K562 (cell line): Measurements from ENCODE around the gene AHCYL1. TPM values are rescaled to one million over a fixed set of nuclear protein-coding genes. Genes with fewer than 3 reads are reported as not detected.

Source experiments
- ATAC-seq: fragments of 200-7000 bp; cut with Tn5 transposase; 3 replicates; pipeline ENCODE4 v1.9.1; 2020; ENCODE audit warnings: moderate library complexity
- BruUV-seq: library from RNA; stranded (reverse); fragments of 400-500 nt; replicated peaks from 2 replicates; lab custom pipeline; 2021; lab: Mats Ljungman, UMichigan
- CTCF ChIA-PET: fragments of 300-600 bp; formaldehyde crosslinking; extraction: SDS; loops from one replicate; lab custom pipeline; 2021; ENCODE audit warnings: low intra/inter-chr PET ratio; lab: Yijun Ruan, JAX
- POLR2A ChIA-PET: fragments of 300-600, 350-650 bp; sonication (Branson Sonifier 250); formaldehyde crosslinking; extraction: SDS; loops from one replicate; lab custom pipeline; 2021; ENCODE audit warnings: antibody characterized with exemption, inconsistent platforms; lab: Yijun Ruan, JAX
- DNase-seq, 4 experiments: peaks; one replicate each; pipeline versions ENCODE4 v3.0.0 to v3.0.0-alpha.2; 2011 to 2018; ENCODE audit warnings: low spot score in 3 of 4, mixed read lengths in 3 of 4; ENCODE audit errors: extremely low read depth in 1 of 4
- FAIRE-seq: peaks from 2 replicates; lab custom pipeline; 2011; peaks lifted over from hg19 to GRCh38; lab: Jason Lieb, UNC
- H2AFZ ChIP-seq: 2 replicates; pipeline ENCODE4 v1.6.0; 2011; ENCODE audit warnings: low read depth, low read length, control low read depth, inconsistent platforms
- H3K27ac ChIP-seq: fragments of 200-600 bp; 3 replicates; pipeline ENCODE4 v1.8.0; 2011; ENCODE audit warnings: low read depth, mild to moderate bottlenecking, control low read depth, inconsistent platforms, low read length, moderate library complexity, mixed read lengths; ENCODE audit errors: extremely low read depth
- H3K27me3 ChIP-seq, 2 experiments: fragments of 300-600 bp in 1 of 2; 2 replicates in 1 of 2; 3 replicates in 1 of 2; pipeline versions ENCODE4 v1.6.0 to v1.8.0; 2011; ENCODE audit warnings: inconsistent platforms in 2 of 2, low read length in 2 of 2, mild to moderate bottlenecking in 1 of 2, mixed read lengths in 1 of 2, moderate library complexity in 1 of 2; ENCODE audit not compliant: control insufficient read depth in 2 of 2, insufficient read depth in 2 of 2
- H3K36me3 ChIP-seq: fragments of 300-600 bp; 3 replicates; pipeline ENCODE4 v1.8.0; 2011; ENCODE audit warnings: mild to moderate bottlenecking, low read length, inconsistent platforms; ENCODE audit not compliant: control insufficient read depth, insufficient read depth
- H3K4me1 ChIP-seq, 2 experiments: fragments of 200-600 bp in 1 of 2; replicated peaks in 1 of 2; 2 replicates in 1 of 2; 3 replicates in 1 of 2; pipeline versions ENCODE4 v1.5.1 to v1.8.0; 2011; ENCODE audit warnings: inconsistent platforms in 2 of 2, low read length in 2 of 2, mild to moderate bottlenecking in 1 of 2, mixed read lengths in 1 of 2, moderate library complexity in 1 of 2; ENCODE audit not compliant: control insufficient read depth in 2 of 2, insufficient read depth in 2 of 2
- H3K4me2 ChIP-seq: 2 replicates; pipeline ENCODE4 v1.6.1; 2011; ENCODE audit warnings: low read length, control low read depth, inconsistent platforms, mixed read lengths; ENCODE audit not compliant: insufficient read depth
- H3K4me3 ChIP-seq: fragments of 200-600 bp; sonication (generic), shearing (Covaris generic); 2 replicates; pipeline ENCODE4 v1.5.1; 2016; ENCODE audit warnings: control low read depth, inconsistent platforms
- H3K79me2 ChIP-seq: fragments of 200-600 bp; 3 replicates; pipeline ENCODE4 v1.8.0; 2011; ENCODE audit warnings: low read length, inconsistent platforms; ENCODE audit not compliant: control insufficient read depth, insufficient read depth
- H3K9ac ChIP-seq, 2 experiments: 2 replicates each; pipeline versions ENCODE4 v1.6.0 to v1.6.1; 2011; ENCODE audit warnings: low read depth in 2 of 2, low read length in 2 of 2, control low read depth in 1 of 2, inconsistent platforms in 1 of 2, mild to moderate bottlenecking in 1 of 2, mixed read lengths in 1 of 2; ENCODE audit not compliant: insufficient read depth in 1 of 2
- H3K9me1 ChIP-seq: one replicate; pipeline ENCODE4 v1.6.0; 2011; ENCODE audit warnings: inconsistent platforms, mild to moderate bottlenecking, low read length, moderate library complexity; ENCODE audit not compliant: control insufficient read depth, insufficient read depth
- H3K9me3 ChIP-seq: replicated peaks from 2 replicates; pipeline ENCODE4 v1.5.1; 2011; ENCODE audit warnings: low read depth, low read length, inconsistent platforms; ENCODE audit not compliant: control insufficient read depth, insufficient read depth
- H4K20me1 ChIP-seq: replicated peaks from 2 replicates; pipeline ENCODE4 v1.6.1; 2011; ENCODE audit warnings: low read length, inconsistent platforms, mixed read lengths; ENCODE audit not compliant: control insufficient read depth, insufficient read depth
- ETS2 ChIP-seq: IDR thresholded peaks from 2 replicates; pipeline ENCODE4 v1.6.1; 2016; ENCODE audit warnings: borderline replicate concordance, missing genetic modification characterization, mild to moderate bottlenecking, moderate library complexity, missing compliant biosample characterization; ENCODE audit not compliant: poor library complexity, severe bottlenecking
- GABPB1 ChIP-seq: sonication (generic); formaldehyde crosslinking; IDR thresholded peaks from 2 replicates; pipeline ENCODE4 v1.8.0; 2022; ENCODE audit warnings: mild to moderate bottlenecking, missing genetic modification reagents
- HDGF ChIP-seq: fragments of 450-650 bp; IDR thresholded peaks from 2 replicates; pipeline ENCODE4 v1.6.1; 2016
- MAFG ChIP-seq: fragments of 450-650 bp; conservative IDR thresholded peaks from 2 replicates; pipeline ENCODE4 v1.6.1; 2016; ENCODE audit warnings: missing genetic modification characterization, missing compliant biosample characterization
- NELFE ChIP-seq: IDR thresholded peaks from 2 replicates; pipeline ENCODE4 v1.6.1; 2011; ENCODE audit warnings: mild to moderate bottlenecking; ENCODE audit not compliant: insufficient read depth, insufficient read length
- SIX5 ChIP-seq, 2 experiments: IDR thresholded peaks; 2 replicates each; pipeline ENCODE4 v1.6.1; 2011; ENCODE audit warnings: low read length in 2 of 2, borderline replicate concordance in 1 of 2, low read depth in 1 of 2, mild to moderate bottlenecking in 1 of 2, moderate library complexity in 1 of 2; ENCODE audit not compliant: insufficient read depth in 1 of 2
- SRF ChIP-seq, 2 experiments: fragments of 250-450, 450-650 bp in 1 of 2; sonication (Bioruptor Pico) in 1 of 2; sonication (generic) in 1 of 2; formaldehyde crosslinking; IDR thresholded peaks; 2 replicates each; pipeline versions ENCODE4 v1.5.0 to v1.5.1; 2020 to 2022; ENCODE audit warnings: mild to moderate bottlenecking in 1 of 2, missing genetic modification reagents in 1 of 2
- STAT5B ChIP-seq: fragments of 250-450 bp; sonication (Bioruptor Pico); IDR thresholded peaks from 2 replicates; pipeline ENCODE4 v1.8.0; 2021; ENCODE audit warnings: mild to moderate bottlenecking, inconsistent platforms
- ZNF41 ChIP-seq: fragments of 250-450 bp; sonication (Bioruptor Pico); conservative IDR thresholded peaks from 2 replicates; pipeline ENCODE4 v1.4.0; 2020; ENCODE audit warnings: mild to moderate bottlenecking
- WGBS: fragments of 100-300 bp; shearing (Covaris generic); methylation state at CpG from one replicate; pipeline ENCODE4 v1.1.6; 2016; ENCODE audit warnings: low coverage, mixed read lengths; ENCODE audit not compliant: insufficient coverage; ENCODE audit errors: missing lambda C conversion rate; 5-methylcytosine and 5-hydroxymethylcytosine counted together
- in situ Hi-C: fragments of 300-500 bp; cut with MboI; formaldehyde crosslinking; loops from 4 replicates; pipeline ENCODE4 v1.15.0; 2018; ENCODE audit warnings: inconsistent platforms, mixed read lengths
- intact Hi-C: fragments of 100-400 bp; cut with micrococcal nuclease; formaldehyde crosslinking; loops from 2 replicates; pipeline ENCODE4 v1.14.2; 2022
- polyA plus RNA-seq, 8 experiments: library from polyadenylated mRNA; depleted of rRNA in 4 of 8; stranded (reverse) in 5 of 8; unstranded in 3 of 8; fragments of >200 nt; fragmentation: Nextera tagmentation in 2 of 8; fragmentation: Illumina TruSeq in 1 of 8; extraction: Ambion mirVana in 2 of 8; extraction: Trizol in 1 of 8; gene quantifications; 2 replicates each; pipeline versions ENCODE4 v1.2.1 to v1.2.3, GENCODE V29; 2011 to 2014; ENCODE audit warnings: inconsistent platforms in 1 of 8, missing spikeins in 1 of 8
- total RNA-seq, 7 experiments: library from RNA; depleted of rRNA in 6 of 7; stranded (reverse); fragments of >200 nt in 6 of 7; fragmentation: Illumina TruSeq in 2 of 7; extraction: Trizol in 2 of 7; gene quantifications; 2 replicates each; pipeline versions ENCODE4 v1.2.1 to v1.2.3, GENCODE V29; 2011 to 2021; ENCODE audit warnings: low replicate concordance in 1 of 7
- TF ChIP-seq, protein P1 (sequence below): sonication (generic); formaldehyde crosslinking; IDR thresholded peaks from 2 replicates; pipeline ENCODE4 v1.8.0; 2022; ENCODE audit warnings: mild to moderate bottlenecking, missing genetic modification reagents

The AHCYL1 gene
- total and polyA plus RNA-seq, 9 of the 15 experiments (the other 6 are each of a cell fraction or from before 2014, with no cell fraction given), result 27.3 to 118 (median 44.5) TPM

DNA sequence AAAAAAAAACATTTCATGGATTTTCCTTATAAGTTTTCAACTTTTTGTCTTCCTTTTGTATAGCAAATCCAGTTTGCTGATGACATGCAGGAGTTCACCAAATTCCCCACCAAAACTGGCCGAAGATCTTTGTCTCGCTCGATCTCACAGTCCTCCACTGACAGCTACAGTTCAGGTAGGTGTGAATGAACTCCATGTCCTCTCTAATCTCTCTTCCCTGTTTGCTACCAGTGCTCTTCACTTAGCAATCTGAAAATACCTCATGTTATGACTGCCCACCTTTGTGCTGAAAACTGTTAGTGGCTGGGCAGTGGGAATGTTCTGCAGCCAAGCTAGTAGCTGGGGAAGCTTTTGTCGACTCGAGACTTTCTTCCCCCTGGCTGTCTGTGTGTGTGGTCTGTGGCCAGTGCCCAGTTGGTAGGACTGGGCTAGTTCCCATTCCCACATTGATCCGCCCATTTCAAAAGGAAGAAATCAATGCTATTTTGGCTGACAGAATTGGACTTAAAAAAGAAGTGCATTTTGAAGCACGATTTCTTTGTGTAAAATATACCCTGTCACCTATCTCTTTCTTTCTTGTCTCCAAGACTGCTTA, 24.5 kb downstream of the AHCYL1 start:
- FAIRE-seq (no peak), ATAC-seq (no peak)
- no peaks in the 10 kb centered on the region for H4K20me1 ChIP-seq
- BruUV-seq, result no TSS peak
- CTCF ChIA-PET, result no interaction called here
- no peak overlapping the region for H3K9ac ChIP-seq
- H3K4me1 ChIP-seq, result peaks cover 6 to 16% of the 10 kb centered on the region in 2 experiments; a peak in 4 of 5 replicates
- intact Hi-C loops (no loop called here), in situ Hi-C loops (no loop called here)
- H3K27ac ChIP-seq, result no peak overlapping the region
- no peak overlapping the region for H3K4me3 ChIP-seq
- no peak overlapping the region for H2AFZ ChIP-seq
- WGBS, result over 99% methylated on average over 7 of the region's 7 CpGs
- POLR2A ChIA-PET, result interaction anchor here (0.7 to 1.2 kb wide), 2 partner anchors 10 to 1086 kb away, joined by 3 to 4 read pairs; no protein-coding TSS in a partner anchor
- H3K79me2 ChIP-seq, result peaks cover 35% of the 10 kb centered on the region
- no peaks in the 10 kb centered on the region for H3K9me1 ChIP-seq
- H3K9me3 ChIP-seq, result no peaks in the 10 kb centered on the region
- H3K36me3 ChIP-seq, result peaks cover 65% of the 10 kb centered on the region
- no peak overlapping the region for H3K4me2 ChIP-seq
- TF ChIP-seq HDGF (no peak), STAT5B (CRISPR knock-in tag) (no peak), SIX5 (IDR thresholded peaks at IDR 0.05; ENCODE audit: borderline replicate concordance in 1 of 2, insufficient read depth in 1 of 2, low read depth in 1 of 2, low read length in 2 of 2) (no peak), MAFG (tag) (no peak), GABPB1 (CRISPR knock-in tag) (no peak), NELFE (no peak), ETS2 (tag) (no peak), ZNF41 (no peak), SRF (CRISPR knock-in tag; IDR thresholded peaks at IDR 0.05) (no peak)
- TF ChIP-seq, protein P1, sequence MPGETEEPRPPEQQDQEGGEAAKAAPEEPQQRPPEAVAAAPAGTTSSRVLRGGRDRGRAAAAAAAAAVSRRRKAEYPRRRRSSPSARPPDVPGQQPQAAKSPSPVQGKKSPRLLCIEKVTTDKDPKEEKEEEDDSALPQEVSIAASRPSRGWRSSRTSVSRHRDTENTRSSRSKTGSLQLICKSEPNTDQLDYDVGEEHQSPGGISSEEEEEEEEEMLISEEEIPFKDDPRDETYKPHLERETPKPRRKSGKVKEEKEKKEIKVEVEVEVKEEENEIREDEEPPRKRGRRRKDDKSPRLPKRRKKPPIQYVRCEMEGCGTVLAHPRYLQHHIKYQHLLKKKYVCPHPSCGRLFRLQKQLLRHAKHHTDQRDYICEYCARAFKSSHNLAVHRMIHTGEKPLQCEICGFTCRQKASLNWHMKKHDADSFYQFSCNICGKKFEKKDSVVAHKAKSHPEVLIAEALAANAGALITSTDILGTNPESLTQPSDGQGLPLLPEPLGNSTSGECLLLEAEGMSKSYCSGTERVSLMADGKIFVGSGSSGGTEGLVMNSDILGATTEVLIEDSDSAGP (CRISPR knock-in tag), result no peak
- TF ChIP-seq, all 486 proteins: peak for 0
- no peaks in the 10 kb centered on the region for H3K27me3 ChIP-seq
- DNase-seq, result no peak
